ENCODE measurements around the gene ABCC10. TPM values are rescaled to one million over a fixed set of nuclear protein-coding genes. Genes with fewer than 3 reads are reported as not detected.

The ABCC10 gene
- total RNA-seq, 4 donors from 2014 or later = 7.0 to 12.9 (median 9.7) TPM

- TF ChIP-seq CTCF (IDR thresholded peaks at IDR 0.05; ENCODE audit: low read depth) = no peak
Measured at GRCh38 chr6:43420012-43420709, 7.2 kb upstream of the ABCC10 start.

- TF ChIP-seq CTCF (IDR thresholded peaks at IDR 0.05; ENCODE audit: low read depth) = no peak
Measured at GRCh38 chr6:43421831-43422230, 5.5 kb upstream of the ABCC10 start.

GRCh38 chr6:43426928-43427405 is 374 bp upstream of the ABCC10 start:
- TF ChIP-seq CTCF (IDR thresholded peaks at IDR 0.05; ENCODE audit: low read depth) = no peak

GRCh38 chr6:43428112-43428570 is 800 bp downstream of the ABCC10 start:
- no peak for TF ChIP-seq CTCF (IDR thresholded peaks at IDR 0.05; ENCODE audit: low read depth)

- no peak for TF ChIP-seq CTCF (IDR thresholded peaks at IDR 0.05; ENCODE audit: low read depth)
Measured at GRCh38 chr6:43428874-43429273, 1.5 kb downstream of the ABCC10 start.

- TF ChIP-seq CTCF (IDR thresholded peaks at IDR 0.05; ENCODE audit: low read depth) = no peak
Measured at GRCh38 chr6:43432009-43432945, 4.9 kb downstream of the ABCC10 start.

- no peak for TF ChIP-seq CTCF (IDR thresholded peaks at IDR 0.05; ENCODE audit: low read depth)
Measured at GRCh38 chr6:43433148-43433547, 5.8 kb downstream of the ABCC10 start.

Data from subcutaneous adipose tissue (tissue), 4 donors.